GM12878 (cell line): ENCODE data around the gene IKZF1.

ENCODE experiments used
- BHLHE40 ChIP-seq, 2 experiments: fragments of 450-650 bp in 1 of 2; IDR thresholded peaks; 2 replicates each; pipeline ENCODE4 v1.6.1; 2011 to 2017; ENCODE audit warnings: low read depth in 2 of 2, borderline replicate concordance in 1 of 2, improper control_type of control experiment in 1 of 2, low read length in 1 of 2, mild to moderate bottlenecking in 1 of 2
- CEBPB ChIP-seq, 2 experiments: fragments of 150-350 bp in 1 of 2; IDR thresholded peaks; 2 replicates each; pipeline ENCODE4 v1.6.1; 2012 to 2014; ENCODE audit warnings: low read depth in 2 of 2, low read length in 2 of 2, borderline replicate concordance in 1 of 2, inconsistent platforms in 1 of 2
- CHD2 ChIP-seq: IDR thresholded peaks from 2 replicates; pipeline ENCODE4 v1.6.1; 2011; ENCODE audit warnings: low read depth, low read length, improper control_type of control experiment, borderline replicate concordance
- ETV6 ChIP-seq, 2 experiments: fragments of 450-650 bp in 1 of 2; IDR thresholded peaks in 1 of 2; conservative IDR thresholded peaks in 1 of 2; 2 replicates each; pipeline ENCODE4 v1.6.1; 2014; ENCODE audit warnings: antibody characterized with exemption in 1 of 2, borderline replicate concordance in 1 of 2, low read depth in 1 of 2, mild to moderate bottlenecking in 1 of 2, moderate library complexity in 1 of 2
- KDM1A ChIP-seq: fragments of 200-600 bp; sonication (generic); IDR thresholded peaks from 2 replicates; pipeline ENCODE4 v1.6.1; 2016; ENCODE audit warnings: borderline replicate concordance
- NFYB ChIP-seq: IDR thresholded peaks from 2 replicates; pipeline ENCODE4 v1.6.1; 2011; ENCODE audit warnings: low read depth, mild to moderate bottlenecking, low read length, improper control_type of control experiment, moderate library complexity; ENCODE audit not compliant: insufficient read depth
- POLR2A ChIP-seq: IDR thresholded peaks from 2 replicates; pipeline ENCODE4 v1.6.1; 2011; ENCODE audit warnings: low read depth, mild to moderate bottlenecking, low read length
- POLR2AphosphoS5 ChIP-seq: IDR thresholded peaks from 2 replicates; pipeline ENCODE4 v1.6.1; 2011; ENCODE audit warnings: mild to moderate bottlenecking, low read length, inconsistent platforms
- WRNIP1 ChIP-seq: IDR thresholded peaks from 2 replicates; pipeline ENCODE4 v1.6.1; 2011; ENCODE audit warnings: low read depth, low read length, improper control_type of control experiment, borderline replicate concordance
- TF ChIP-seq, protein P1 (sequence below), 3 experiments: IDR thresholded peaks in 2 of 3; conservative IDR thresholded peaks in 1 of 3; 2 replicates each; pipeline ENCODE4 v1.5.1; 2011; ENCODE audit warnings: low read depth in 3 of 3, low read length in 3 of 3, mild to moderate bottlenecking in 3 of 3, control low read depth in 2 of 3, moderate library complexity in 2 of 3, inconsistent platforms in 1 of 3, mixed read lengths in 1 of 3; ENCODE audit not compliant: control insufficient read depth in 2 of 3, insufficient read depth in 1 of 3; ENCODE audit errors: extremely low read depth in 1 of 3
- TF ChIP-seq, protein P2 (sequence below): IDR thresholded peaks from 2 replicates; pipeline ENCODE4 v1.6.1; 2011; ENCODE audit warnings: low read depth, low read length, improper control_type of control experiment, borderline replicate concordance
- TF ChIP-seq, protein P3 (sequence below): IDR thresholded peaks from 2 replicates; pipeline ENCODE4 v1.6.1; 2012; ENCODE audit warnings: low read length, inconsistent platforms
- TF ChIP-seq, protein P4 (sequence below): IDR thresholded peaks from 2 replicates; pipeline ENCODE4 v1.6.1; 2012; ENCODE audit warnings: mild to moderate bottlenecking, low read depth, low read length

DNA sequence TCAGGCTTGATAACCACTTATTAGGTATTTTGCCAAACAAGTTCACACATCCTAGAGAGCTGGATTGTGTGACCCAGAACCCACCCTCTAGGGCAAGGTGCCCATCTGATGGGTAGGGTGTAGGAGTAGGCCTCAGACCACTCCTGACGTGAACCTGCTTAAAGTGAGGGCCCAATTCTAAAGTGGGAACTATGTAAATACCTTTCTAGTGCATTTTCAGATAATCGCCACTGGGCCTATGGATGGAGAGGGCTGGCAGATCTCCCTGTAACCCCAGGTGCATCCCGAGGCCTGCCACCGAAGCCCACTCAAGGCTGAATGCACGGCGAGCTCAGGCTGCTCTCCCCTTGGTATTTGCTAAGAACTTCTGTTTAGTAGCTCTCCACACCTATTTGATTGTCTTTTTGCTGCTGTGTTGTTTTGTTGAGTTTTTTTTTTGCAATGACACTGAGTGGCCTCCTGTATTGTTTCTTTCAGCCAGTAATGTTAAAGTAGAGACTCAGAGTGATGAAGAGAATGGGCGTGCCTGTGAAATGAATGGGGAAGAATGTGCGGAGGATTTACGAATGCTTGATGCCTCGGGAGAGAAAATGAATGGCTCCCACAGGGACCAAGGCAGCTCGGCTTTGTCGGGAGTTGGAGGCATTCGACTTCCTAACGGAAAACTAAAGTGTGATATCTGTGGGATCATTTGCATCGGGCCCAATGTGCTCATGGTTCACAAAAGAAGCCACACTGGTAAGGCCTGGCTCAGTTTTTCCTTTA, 71.7 kb downstream of the IKZF1 start:
- TF ChIP-seq, protein P1, sequence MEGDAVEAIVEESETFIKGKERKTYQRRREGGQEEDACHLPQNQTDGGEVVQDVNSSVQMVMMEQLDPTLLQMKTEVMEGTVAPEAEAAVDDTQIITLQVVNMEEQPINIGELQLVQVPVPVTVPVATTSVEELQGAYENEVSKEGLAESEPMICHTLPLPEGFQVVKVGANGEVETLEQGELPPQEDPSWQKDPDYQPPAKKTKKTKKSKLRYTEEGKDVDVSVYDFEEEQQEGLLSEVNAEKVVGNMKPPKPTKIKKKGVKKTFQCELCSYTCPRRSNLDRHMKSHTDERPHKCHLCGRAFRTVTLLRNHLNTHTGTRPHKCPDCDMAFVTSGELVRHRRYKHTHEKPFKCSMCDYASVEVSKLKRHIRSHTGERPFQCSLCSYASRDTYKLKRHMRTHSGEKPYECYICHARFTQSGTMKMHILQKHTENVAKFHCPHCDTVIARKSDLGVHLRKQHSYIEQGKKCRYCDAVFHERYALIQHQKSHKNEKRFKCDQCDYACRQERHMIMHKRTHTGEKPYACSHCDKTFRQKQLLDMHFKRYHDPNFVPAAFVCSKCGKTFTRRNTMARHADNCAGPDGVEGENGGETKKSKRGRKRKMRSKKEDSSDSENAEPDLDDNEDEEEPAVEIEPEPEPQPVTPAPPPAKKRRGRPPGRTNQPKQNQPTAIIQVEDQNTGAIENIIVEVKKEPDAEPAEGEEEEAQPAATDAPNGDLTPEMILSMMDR (IDR thresholded peaks at IDR 0.05 in 2 of 3, conservative IDR thresholded peaks at IDR 0.05 in 1 of 3; ENCODE audit: control insufficient read depth in 2 of 3, extremely low read depth in 1 of 3, insufficient read depth in 1 of 3, low read depth in 3 of 3, low read length in 3 of 3), result no peak
- TF ChIP-seq POLR2A (no peak), POLR2AphosphoS5 (no peak), BHLHE40 (IDR thresholded peaks at IDR 0.05; ENCODE audit: borderline replicate concordance in 1 of 2, low read depth in 2 of 2, low read length in 1 of 2) (no peak), NFYB (no peak), KDM1A (no peak), WRNIP1 (no peak), CHD2 (no peak), CEBPB (IDR thresholded peaks at IDR 0.05; ENCODE audit: borderline replicate concordance in 1 of 2, low read depth in 2 of 2, low read length in 2 of 2) (no peak), ETV6 (conservative IDR thresholded peaks at IDR 0.05 in 1 of 2, IDR thresholded peaks at IDR 0.05 in 1 of 2; ENCODE audit: borderline replicate concordance in 1 of 2, low read depth in 1 of 2) (no peak)
- TF ChIP-seq, protein P2, sequence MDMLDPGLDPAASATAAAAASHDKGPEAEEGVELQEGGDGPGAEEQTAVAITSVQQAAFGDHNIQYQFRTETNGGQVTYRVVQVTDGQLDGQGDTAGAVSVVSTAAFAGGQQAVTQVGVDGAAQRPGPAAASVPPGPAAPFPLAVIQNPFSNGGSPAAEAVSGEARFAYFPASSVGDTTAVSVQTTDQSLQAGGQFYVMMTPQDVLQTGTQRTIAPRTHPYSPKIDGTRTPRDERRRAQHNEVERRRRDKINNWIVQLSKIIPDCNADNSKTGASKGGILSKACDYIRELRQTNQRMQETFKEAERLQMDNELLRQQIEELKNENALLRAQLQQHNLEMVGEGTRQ, result no peak
- TF ChIP-seq, protein P3, sequence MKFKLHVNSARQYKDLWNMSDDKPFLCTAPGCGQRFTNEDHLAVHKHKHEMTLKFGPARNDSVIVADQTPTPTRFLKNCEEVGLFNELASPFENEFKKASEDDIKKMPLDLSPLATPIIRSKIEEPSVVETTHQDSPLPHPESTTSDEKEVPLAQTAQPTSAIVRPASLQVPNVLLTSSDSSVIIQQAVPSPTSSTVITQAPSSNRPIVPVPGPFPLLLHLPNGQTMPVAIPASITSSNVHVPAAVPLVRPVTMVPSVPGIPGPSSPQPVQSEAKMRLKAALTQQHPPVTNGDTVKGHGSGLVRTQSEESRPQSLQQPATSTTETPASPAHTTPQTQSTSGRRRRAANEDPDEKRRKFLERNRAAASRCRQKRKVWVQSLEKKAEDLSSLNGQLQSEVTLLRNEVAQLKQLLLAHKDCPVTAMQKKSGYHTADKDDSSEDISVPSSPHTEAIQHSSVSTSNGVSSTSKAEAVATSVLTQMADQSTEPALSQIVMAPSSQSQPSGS, result no peak
- TF ChIP-seq, protein P4, sequence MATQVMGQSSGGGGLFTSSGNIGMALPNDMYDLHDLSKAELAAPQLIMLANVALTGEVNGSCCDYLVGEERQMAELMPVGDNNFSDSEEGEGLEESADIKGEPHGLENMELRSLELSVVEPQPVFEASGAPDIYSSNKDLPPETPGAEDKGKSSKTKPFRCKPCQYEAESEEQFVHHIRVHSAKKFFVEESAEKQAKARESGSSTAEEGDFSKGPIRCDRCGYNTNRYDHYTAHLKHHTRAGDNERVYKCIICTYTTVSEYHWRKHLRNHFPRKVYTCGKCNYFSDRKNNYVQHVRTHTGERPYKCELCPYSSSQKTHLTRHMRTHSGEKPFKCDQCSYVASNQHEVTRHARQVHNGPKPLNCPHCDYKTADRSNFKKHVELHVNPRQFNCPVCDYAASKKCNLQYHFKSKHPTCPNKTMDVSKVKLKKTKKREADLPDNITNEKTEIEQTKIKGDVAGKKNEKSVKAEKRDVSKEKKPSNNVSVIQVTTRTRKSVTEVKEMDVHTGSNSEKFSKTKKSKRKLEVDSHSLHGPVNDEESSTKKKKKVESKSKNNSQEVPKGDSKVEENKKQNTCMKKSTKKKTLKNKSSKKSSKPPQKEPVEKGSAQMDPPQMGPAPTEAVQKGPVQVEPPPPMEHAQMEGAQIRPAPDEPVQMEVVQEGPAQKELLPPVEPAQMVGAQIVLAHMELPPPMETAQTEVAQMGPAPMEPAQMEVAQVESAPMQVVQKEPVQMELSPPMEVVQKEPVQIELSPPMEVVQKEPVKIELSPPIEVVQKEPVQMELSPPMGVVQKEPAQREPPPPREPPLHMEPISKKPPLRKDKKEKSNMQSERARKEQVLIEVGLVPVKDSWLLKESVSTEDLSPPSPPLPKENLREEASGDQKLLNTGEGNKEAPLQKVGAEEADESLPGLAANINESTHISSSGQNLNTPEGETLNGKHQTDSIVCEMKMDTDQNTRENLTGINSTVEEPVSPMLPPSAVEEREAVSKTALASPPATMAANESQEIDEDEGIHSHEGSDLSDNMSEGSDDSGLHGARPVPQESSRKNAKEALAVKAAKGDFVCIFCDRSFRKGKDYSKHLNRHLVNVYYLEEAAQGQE, result no peak
